ENCODE data around the gene HIP1R.

- TF ChIP-seq CTCF (IDR thresholded peaks at IDR 0.05) = no peak
- no peak for TF ChIP-seq ZFX (IDR thresholded peaks at IDR 0.05; ENCODE audit: borderline replicate concordance)
Measured at GRCh38 chr12:122888232-122888752, 53.0 kb downstream of the HIP1R start.
